GM23338 (cell line): ENCODE measurements around the gene DMBX1. TPM values are rescaled to one million over a fixed set of nuclear protein-coding genes. Genes with fewer than 3 reads are reported as not detected.

Experiments
- ATAC-seq: fragments of 200-7000 bp; cut with Tn5 transposase; 3 replicates; pipeline ENCODE4 v1.9.1; 2020
- DNase-seq: peaks from one replicate; pipeline ENCODE4 v3.0.0-alpha.2; 2015; ENCODE audit warnings: low spot score
- H2AFZ ChIP-seq: fragments of 200-600 bp; sonication (generic); 2 replicates; pipeline ENCODE4 v1.8.0; 2016; ENCODE audit warnings: antibody characterized with exemption, mild to moderate bottlenecking, moderate library complexity
- H3F3A ChIP-seq: fragments of 200-600 bp; sonication (generic); replicated peaks from 2 replicates; pipeline ENCODE4 v1.8.0; 2017; ENCODE audit warnings: antibody characterized with exemption, mixed run types, low read depth
- H3K27ac ChIP-seq: fragments of 200-600 bp; sonication (generic); 2 replicates; pipeline ENCODE4 v1.6.1; 2016; ENCODE audit warnings: low read depth
- H3K27me3 ChIP-seq: fragments of 200-600 bp; sonication (generic); 2 replicates; pipeline ENCODE4 v1.8.0; 2016; ENCODE audit warnings: mild to moderate bottlenecking, mixed run types, moderate library complexity; ENCODE audit not compliant: insufficient read depth
- H3K36me3 ChIP-seq: fragments of 200-600 bp; sonication (generic); 2 replicates; pipeline ENCODE4 v1.8.0; 2016; ENCODE audit warnings: mild to moderate bottlenecking; ENCODE audit not compliant: insufficient read depth
- H3K4me1 ChIP-seq: fragments of 200-600 bp; sonication (generic); 2 replicates; pipeline ENCODE4 v1.8.0; 2016; ENCODE audit warnings: mild to moderate bottlenecking, moderate library complexity; ENCODE audit not compliant: insufficient read depth
- H3K4me2 ChIP-seq: fragments of 200-600 bp; sonication (generic); 2 replicates; pipeline ENCODE4 v1.7.1; 2017; ENCODE audit warnings: mixed run types
- H3K4me3 ChIP-seq: fragments of 200-600 bp; sonication (generic); 2 replicates; pipeline ENCODE4 v1.6.1; 2016; ENCODE audit warnings: mixed run types
- H3K79me2 ChIP-seq: fragments of 200-600 bp; sonication (generic); replicated peaks from 2 replicates; pipeline ENCODE4 v1.8.0; 2017; ENCODE audit warnings: mild to moderate bottlenecking; ENCODE audit not compliant: insufficient read depth
- H3K9me2 ChIP-seq: fragments of 200-600 bp; sonication (generic); 2 replicates; pipeline ENCODE4 v1.8.0; 2017; ENCODE audit not compliant: insufficient read depth
- H4K20me1 ChIP-seq: fragments of 200-600 bp; sonication (generic); replicated peaks from 2 replicates; pipeline ENCODE4 v1.8.0; 2017; ENCODE audit warnings: mild to moderate bottlenecking; ENCODE audit not compliant: insufficient read depth
- H3K27ac Mint-ChIP-seq: 2 replicates; pipeline ENCODE4 v1.8.0; 2020; ENCODE audit warnings: inconsistent platforms, mild to moderate bottlenecking, moderate library complexity, mixed read lengths
- H3K27me3 Mint-ChIP-seq: 3 replicates; pipeline ENCODE4 v1.8.0; 2022; ENCODE audit warnings: low read depth, mild to moderate bottlenecking, moderate library complexity, mixed read lengths, inconsistent platforms; ENCODE audit not compliant: insufficient read depth, poor library complexity
- H3K36me3 Mint-ChIP-seq: 3 replicates; pipeline ENCODE4 v1.8.0; 2021; ENCODE audit warnings: low read depth, mild to moderate bottlenecking, inconsistent platforms, moderate library complexity, mixed read lengths
- H3K4me1 Mint-ChIP-seq: 3 replicates; pipeline ENCODE4 v1.8.0; 2020; ENCODE audit warnings: mild to moderate bottlenecking, inconsistent platforms, mixed read lengths
- H3K4me3 Mint-ChIP-seq: 3 replicates; pipeline ENCODE4 v1.8.0; 2021; ENCODE audit warnings: moderate library complexity, mild to moderate bottlenecking, inconsistent platforms, mixed read lengths
- H3K9me3 Mint-ChIP-seq: 3 replicates; pipeline ENCODE4 v1.8.0; 2020; ENCODE audit warnings: moderate library complexity, mild to moderate bottlenecking, inconsistent platforms, mixed read lengths
- CREB1 ChIP-seq: fragments of 250-450 bp; sonication (Bioruptor Pico); IDR thresholded peaks from 2 replicates; pipeline ENCODE4 v1.5.0; 2020; ENCODE audit warnings: low read depth, mild to moderate bottlenecking, moderate library complexity
- EZH2 ChIP-seq: fragments of 200-600 bp; sonication (generic); IDR thresholded peaks from one replicate; pipeline ENCODE4 v1.8.0; 2017; ENCODE audit warnings: antibody characterized with exemption, mild to moderate bottlenecking, low read depth; ENCODE audit not compliant: unreplicated experiment
- EZH2phosphoT487 ChIP-seq: fragments of 200-600 bp; sonication (generic); IDR thresholded peaks from one replicate; pipeline ENCODE4 v1.8.1; 2018; ENCODE audit warnings: antibody characterized with exemption; ENCODE audit not compliant: unreplicated experiment
- JUNB ChIP-seq: IDR thresholded peaks from one replicate; pipeline ENCODE4 v1.6.1; 2016; ENCODE audit warnings: antibody characterized with exemption; ENCODE audit not compliant: unreplicated experiment
- POLR2AphosphoS5 ChIP-seq: IDR thresholded peaks from 2 replicates; pipeline ENCODE4 v1.6.1; 2016; ENCODE audit warnings: antibody characterized with exemption, low read depth
- polyA plus RNA-seq: library from polyadenylated mRNA; unstranded; fragments of >200 nt; fragmentation: Nextera tagmentation; extraction: Ambion mirVana; gene quantifications from 2 replicates; pipeline ENCODE4 v1.2.1, GENCODE V29; 2016
- total RNA-seq: library from RNA; depleted of rRNA; stranded (reverse); fragments of >200 nt; shearing (Covaris generic); gene quantifications from 2 replicates; pipeline ENCODE4 v1.2.3, GENCODE V29; 2014
- TF ChIP-seq, protein P1 (sequence below): IDR thresholded peaks from one replicate; pipeline ENCODE4 v1.6.1; 2018; ENCODE audit warnings: antibody characterized with exemption; ENCODE audit not compliant: unreplicated experiment
- TF ChIP-seq, protein P2 (sequence below): IDR thresholded peaks from 2 replicates; pipeline ENCODE4 v1.6.1; 2016; ENCODE audit warnings: antibody characterized with exemption

Gene DMBX1
- total and polyA plus RNA-seq, 2 experiments from 2014 or later, result 0.11 TPM; not detected in 1

DNA sequence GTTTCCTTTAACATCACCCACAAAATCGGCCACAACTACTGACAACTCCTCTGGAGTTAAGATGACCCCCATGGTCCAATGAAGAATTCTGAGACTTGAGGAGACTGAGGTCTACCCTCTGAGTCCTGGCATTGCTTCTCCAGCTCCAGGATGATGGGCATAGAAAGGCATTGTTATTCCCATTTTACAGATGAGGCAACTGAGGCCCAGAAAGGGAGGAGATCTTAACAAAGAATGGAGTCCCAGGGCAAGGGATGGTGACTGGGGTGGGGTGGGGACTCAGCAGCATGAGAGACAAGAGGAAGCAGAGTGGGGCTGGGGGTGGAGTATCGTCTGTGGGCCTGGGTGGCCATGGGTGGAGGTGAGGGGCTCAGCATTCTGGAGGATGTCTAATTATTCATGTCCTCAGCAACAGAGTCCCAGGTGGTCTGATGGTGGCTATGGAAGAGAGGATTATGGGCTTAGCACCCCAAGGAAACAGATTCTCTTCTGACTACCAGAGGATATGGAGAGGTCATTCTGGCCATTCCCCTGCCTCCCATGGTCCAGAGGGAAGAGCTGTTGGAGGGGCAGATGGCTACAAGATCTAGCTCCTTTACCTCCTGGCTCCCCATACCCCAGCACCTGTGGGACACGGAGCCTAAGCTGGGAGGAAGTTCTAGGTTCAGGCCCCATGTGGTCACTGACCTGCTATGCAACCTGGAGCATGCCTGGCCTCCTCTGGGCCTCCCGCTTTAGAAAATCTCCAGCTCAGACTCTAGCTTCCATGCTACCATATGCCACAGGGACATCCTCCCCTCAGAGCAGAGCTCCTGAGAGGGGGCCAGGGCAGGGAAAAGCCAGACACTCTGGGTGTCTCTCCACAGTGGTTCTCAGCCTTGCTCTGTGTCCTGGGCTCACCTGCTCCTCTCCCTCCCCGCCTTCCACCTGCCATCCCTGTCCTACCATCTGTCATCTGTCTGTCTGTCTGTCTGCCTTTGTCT, 37.4 kb upstream of the DMBX1 start (continued):
- TF ChIP-seq, protein P1, sequence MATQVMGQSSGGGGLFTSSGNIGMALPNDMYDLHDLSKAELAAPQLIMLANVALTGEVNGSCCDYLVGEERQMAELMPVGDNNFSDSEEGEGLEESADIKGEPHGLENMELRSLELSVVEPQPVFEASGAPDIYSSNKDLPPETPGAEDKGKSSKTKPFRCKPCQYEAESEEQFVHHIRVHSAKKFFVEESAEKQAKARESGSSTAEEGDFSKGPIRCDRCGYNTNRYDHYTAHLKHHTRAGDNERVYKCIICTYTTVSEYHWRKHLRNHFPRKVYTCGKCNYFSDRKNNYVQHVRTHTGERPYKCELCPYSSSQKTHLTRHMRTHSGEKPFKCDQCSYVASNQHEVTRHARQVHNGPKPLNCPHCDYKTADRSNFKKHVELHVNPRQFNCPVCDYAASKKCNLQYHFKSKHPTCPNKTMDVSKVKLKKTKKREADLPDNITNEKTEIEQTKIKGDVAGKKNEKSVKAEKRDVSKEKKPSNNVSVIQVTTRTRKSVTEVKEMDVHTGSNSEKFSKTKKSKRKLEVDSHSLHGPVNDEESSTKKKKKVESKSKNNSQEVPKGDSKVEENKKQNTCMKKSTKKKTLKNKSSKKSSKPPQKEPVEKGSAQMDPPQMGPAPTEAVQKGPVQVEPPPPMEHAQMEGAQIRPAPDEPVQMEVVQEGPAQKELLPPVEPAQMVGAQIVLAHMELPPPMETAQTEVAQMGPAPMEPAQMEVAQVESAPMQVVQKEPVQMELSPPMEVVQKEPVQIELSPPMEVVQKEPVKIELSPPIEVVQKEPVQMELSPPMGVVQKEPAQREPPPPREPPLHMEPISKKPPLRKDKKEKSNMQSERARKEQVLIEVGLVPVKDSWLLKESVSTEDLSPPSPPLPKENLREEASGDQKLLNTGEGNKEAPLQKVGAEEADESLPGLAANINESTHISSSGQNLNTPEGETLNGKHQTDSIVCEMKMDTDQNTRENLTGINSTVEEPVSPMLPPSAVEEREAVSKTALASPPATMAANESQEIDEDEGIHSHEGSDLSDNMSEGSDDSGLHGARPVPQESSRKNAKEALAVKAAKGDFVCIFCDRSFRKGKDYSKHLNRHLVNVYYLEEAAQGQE, result no peak
- TF ChIP-seq EZH2 (no peak), POLR2AphosphoS5 (no peak), CREB1 (no peak), EZH2phosphoT487 (no peak), JUNB (no peak)
- TF ChIP-seq, protein P2, sequence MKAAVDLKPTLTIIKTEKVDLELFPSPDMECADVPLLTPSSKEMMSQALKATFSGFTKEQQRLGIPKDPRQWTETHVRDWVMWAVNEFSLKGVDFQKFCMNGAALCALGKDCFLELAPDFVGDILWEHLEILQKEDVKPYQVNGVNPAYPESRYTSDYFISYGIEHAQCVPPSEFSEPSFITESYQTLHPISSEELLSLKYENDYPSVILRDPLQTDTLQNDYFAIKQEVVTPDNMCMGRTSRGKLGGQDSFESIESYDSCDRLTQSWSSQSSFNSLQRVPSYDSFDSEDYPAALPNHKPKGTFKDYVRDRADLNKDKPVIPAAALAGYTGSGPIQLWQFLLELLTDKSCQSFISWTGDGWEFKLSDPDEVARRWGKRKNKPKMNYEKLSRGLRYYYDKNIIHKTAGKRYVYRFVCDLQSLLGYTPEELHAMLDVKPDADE, result no peak

DNA sequence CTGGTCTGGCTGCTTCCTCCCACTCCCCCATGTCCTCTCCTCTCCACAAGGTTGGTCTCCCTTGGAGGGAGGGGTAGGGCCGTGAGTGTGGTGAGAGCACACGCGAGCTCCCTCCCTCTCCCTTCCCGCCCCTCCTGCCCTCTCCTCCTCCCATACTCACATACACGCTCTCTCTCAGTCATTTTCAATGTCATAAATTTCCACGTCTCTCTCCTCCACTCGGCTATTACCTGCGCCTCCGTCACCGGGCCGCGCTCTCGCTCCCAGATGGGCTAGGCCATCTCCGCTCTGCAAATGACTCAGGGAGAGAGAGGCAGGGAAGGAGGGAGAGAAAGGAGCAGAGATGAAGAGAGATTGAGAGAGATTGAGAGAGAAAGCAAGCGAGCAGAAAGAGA, 36.7 kb upstream of the DMBX1 start:
- H3K4me3 Mint-ChIP-seq, result peak overlapping the region; percentile 51
- H4K20me1 ChIP-seq, result peaks cover 5% of the 10 kb centered on the region; the same call in 1 of the 2 replicates
- H3K9me3 Mint-ChIP-seq, result no peaks in the 10 kb centered on the region; the same call in 2 of the 3 replicates
- peaks cover 25% of the 10 kb centered on the region for H3K4me1 ChIP-seq
- no peak for DNase-seq
- H3K4me3 ChIP-seq, result peak overlapping the region; percentile 51
- peaks cover 94% of the 10 kb centered on the region for H3K27me3 ChIP-seq
- H2AFZ ChIP-seq, result peak overlapping the region; percentile 83
- H3K79me2 ChIP-seq, result no peaks in the 10 kb centered on the region
- H3K9me2 ChIP-seq, result no peaks in the 10 kb centered on the region
- H3K36me3 ChIP-seq, result no peaks in the 10 kb centered on the region
- H3K27ac Mint-ChIP-seq, result no peak overlapping the region
- TF ChIP-seq EZH2 (peak; percentile 64), EZH2phosphoT487 (no peak)
- H3K27ac ChIP-seq, result no peak overlapping the region
- H3K4me1 Mint-ChIP-seq, result peaks cover 30% of the 10 kb centered on the region
- H3F3A ChIP-seq, result 0 out of 2 replicates have a peak, but pooled peaks cover 11% of the 10 kb centered on the region
- no peaks in the 10 kb centered on the region; the same call in 2 of the 3 replicates for H3K36me3 Mint-ChIP-seq
- H3K4me2 ChIP-seq, result peak overlapping the region; percentile 79
- H3K27me3 Mint-ChIP-seq, result peaks cover 77% of the 10 kb centered on the region
- peak; percentile 3; the same call in 2 of the 3 replicates for ATAC-seq
